HG03460 (cell line): ENCODE measurements around the gene MTHFD2L.
A peak's percentile ranks its signal among the peaks of the same experiment; 100 is the strongest.
"Not testable (repeated sequence)": the region's sequence is repeated elsewhere in the genome, so short reads cannot be mapped to it uniquely, and the experiment has no call there.

Experiments used
- ATAC-seq: cut with Tn5 transposase; IDR thresholded peaks from one replicate; pipeline ENCODE4 v1.9.1; 2021; ENCODE audit not compliant: unreplicated experiment

MTHFD2L gene

DNA sequence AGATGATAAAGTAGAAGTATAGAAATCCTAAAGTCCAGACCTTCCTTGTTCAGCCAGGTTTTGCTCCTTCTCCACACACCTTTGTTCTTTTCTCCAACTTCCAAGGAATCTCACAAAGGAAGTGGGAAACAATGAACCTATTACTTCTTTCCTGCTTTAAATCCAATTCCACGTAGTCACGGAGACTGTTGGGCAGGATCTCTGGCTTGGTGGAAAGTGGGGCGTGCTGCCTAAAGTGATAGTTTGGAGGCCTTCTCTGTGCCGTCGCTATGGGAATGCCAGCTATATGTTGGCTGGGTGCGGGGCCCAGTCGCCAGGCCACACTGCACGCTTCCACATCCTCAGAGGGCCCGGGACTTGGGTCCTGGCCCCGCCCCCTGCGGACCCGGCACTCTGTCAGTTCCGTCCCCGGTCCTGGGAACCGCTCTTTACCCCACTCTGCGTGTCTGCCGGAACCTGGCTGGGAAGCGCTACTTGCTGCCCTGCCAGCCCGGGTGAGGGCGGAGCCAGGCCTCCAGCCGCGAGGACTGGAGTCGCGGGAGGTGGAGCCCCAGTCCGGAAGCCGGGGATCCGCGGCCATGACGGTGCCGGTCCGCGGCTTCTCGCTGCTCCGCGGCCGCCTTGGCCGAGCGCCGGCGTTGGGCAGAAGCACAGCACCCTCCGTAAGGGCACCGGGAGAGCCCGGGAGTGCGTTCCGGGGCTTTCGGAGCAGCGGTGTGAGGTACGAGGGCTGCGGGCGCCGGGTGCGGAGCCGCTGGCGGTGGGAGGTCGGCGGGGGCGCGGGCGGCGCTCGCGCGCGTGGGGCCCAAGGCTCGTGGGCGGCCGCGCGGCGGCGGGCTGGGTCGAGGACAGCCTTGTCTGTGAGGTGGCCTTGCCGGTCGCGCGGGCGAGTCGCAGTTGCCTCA lies at the start of gene MTHFD2L:
Gene MTHFD2L (plus strand): TSS at position 558 of the 905 bp plus-strand sequence. CDS start 21 bp downstream, at position 579.
- peak; percentile 98 for ATAC-seq

DNA sequence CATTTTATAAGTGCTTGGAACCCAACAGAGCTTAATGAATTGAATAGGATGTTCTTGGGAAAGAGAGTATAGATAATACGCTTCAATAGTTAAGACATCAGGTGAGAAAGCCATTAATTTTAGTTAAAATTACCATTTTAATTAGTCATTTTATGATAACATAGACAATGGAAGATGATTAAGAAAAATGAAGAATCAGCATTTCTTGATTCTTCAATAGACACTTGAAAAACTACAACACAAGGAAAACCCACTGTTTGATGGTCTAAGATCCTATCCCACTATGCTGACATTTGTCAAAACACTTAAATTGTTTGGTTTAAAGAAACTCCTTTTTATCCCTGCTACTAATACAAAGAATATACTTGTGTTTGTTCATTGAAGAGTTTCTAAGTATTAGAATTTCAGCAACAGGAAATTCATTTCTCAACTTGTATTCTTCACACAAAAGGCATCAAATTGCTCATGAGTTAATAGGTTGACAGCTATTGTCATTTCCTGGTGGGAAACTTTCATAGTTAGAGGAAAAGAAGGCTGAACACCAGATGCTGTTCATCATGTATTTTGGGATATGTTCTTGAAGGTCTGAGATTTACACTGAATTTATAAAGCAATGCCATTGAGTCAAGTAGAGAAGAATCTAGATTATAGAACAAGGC lies 49.3 kb upstream of the MTHFD2L start:
- ATAC-seq: no peak

DNA sequence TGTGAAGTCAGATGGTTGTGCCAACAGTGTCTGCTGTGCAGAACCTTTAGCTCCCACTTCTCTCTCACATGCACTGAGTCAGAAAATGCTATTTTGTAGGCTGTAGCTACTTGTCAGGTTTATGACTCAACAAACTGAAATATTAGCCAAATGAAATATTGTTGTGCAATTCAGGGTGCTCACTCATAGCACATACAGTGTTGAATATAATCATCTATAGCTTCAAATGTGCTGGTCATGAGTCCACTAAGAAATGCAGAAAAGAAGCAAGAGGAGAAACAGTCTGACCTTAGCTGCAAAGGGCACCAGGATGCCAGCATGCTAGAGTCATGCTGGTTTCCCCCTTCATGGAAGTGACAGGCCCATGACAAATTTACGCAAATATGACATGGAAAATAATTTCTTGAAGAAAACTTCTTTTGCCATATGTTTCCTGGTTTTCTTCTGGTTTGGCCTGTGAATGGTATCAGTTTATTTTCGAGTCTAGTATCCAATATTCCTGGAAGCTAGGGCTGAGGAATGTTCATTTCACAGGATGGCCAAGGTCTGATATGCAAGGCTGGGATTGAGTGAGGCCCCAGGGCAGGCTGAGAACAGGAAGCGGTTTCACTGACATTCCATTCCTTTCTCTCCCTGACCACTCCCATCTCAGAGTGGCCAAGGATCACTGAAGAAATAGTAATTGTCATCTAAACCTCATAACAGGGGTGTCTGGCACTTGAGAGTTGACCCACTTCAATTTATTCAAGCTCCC lies 48.6 kb upstream of the MTHFD2L start:
- ATAC-seq: no peak

- no peak for ATAC-seq
These were observed 47.9 kb upstream of the MTHFD2L start for GRCh38 chr4:74109870-74110605.

DNA sequence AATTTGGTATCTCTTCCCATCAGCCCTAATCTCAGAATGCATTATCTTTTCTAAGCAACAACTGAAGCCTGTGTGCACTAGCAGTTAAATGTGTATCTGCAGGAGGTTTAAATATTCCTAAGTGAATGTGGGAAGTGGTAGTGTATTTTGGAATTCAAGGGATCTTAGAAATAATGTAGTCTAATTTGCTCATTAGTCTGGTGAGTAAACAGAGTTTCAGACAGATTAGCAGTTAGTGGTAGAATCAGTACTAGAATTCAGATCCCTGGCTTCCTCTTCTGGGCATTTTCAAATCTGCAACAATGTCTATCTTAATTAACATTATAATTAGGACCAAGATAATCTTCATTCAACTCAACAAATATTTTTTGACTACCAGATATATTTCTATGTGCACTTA lies 47.2 kb upstream of the MTHFD2L start:
- ATAC-seq: no peak

DNA sequence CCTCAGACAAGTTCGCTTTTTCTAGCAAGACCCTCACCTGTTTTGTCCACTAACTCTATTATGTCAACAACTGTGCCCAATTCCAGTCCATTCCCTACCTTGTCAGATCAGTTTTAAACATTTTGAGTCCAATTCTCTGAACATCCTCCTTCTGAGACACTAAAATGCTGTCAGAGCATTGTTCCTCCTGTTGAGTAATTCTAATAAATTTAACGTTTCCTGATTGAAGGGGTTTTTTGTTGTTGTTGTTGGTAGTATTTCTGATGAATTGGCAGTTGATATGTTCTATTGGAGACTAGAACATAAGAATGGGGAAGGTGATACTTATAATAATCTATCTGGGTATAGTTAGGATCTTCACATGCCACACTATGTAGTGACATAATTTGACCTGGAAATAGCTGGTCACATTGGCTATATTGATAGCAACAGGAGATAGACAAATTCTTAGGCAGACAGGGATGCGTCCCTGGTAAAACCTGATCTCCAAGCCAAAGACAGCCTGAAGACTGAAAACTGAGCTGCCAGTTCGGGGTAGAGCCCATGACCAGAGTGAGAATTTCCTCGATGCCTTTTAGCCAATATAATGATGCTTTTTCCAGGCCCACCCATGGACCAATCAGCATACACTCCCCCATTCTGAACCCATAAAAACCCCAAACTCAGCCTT lies 46.5 kb upstream of the MTHFD2L start:
- ATAC-seq: no peak

DNA sequence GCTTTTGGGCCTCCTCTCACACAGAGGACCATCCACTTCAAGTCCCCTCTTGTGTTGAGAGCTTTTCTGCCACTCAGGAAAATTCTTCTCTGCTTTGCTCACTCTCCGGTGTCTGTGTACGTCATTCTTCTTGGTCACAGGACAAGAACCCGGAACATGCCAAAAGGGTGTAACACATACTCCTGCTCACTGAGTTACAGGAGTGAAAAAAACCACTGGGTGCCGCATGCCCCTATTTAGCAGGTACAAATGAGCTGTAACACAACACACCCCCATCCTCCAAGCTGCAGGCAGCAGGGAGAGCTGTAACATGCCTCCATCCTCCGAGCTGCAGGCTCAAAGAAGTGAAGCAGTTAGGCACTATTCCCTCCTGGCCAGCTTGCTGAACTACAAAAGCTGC lies 45.9 kb upstream of the MTHFD2L start:
- no peak for ATAC-seq

DNA sequence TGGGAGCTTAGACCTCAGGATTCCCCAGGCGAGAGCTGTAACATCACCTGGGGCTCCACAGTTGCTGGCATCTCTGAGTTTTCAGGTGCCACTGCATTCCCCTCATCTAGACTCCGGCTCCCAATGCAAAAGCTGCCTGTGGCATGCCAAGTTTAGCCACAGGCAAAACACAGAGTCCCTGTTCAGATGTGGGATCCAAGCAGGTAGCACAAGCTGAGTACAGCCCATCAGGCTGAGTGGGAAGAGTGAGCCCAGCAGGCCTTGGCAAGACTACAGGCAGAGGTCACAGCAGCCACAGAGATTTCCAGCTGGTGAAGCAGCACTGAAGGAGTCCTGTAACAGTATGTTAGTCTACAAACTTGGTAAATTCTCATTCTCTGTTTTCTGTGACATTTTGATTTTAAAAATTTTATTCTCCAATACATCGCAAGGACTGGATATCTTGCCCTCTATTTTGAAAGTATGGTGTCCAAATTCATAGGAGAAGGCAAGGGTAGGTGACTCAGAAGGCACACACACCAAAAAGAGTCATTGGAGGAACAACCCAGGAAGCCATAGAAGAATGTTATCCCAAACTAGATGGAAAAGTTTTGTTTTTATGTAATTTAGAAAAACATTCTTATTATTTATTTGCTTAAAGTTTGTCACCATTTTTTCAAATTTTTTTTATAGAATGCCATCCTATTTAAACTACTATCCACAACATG lies 45.4 kb upstream of the MTHFD2L start:
- ATAC-seq: no peak

GRCh38 chr4:74114234-74114633 lies 43.7 kb upstream of the MTHFD2L start:
- ATAC-seq: no peak

GRCh38 chr4:74117024-74117534 lies 40.8 kb upstream of the MTHFD2L start:
- no peak for ATAC-seq

GRCh38 chr4:74118600-74119338 lies 39.1 kb upstream of the MTHFD2L start:
- no peak for ATAC-seq

DNA sequence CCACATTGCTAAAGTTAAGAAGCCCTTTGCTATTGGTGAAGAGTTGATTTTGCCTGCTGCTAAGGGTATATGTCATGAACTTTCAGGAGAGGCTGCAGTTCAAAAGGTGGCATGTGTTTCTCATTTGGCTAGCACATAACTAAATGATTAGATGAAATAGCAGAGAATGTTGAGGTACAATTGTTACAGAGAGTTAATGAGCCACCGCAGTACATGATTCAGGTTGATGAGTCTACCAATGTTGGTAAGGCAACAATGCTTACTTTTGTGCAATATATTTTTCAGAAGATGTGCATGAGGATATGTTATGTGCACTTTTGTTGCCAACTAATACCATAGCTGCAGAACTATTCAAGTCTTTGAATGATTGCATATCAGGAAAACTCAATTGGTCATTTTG lies 37.8 kb upstream of the MTHFD2L start:
- ATAC-seq: no peak

GRCh38 chr4:74121643-74122579 lies 36.0 kb upstream of the MTHFD2L start:
- ATAC-seq: no peak

GRCh38 chr4:74123065-74123728 lies 34.7 kb upstream of the MTHFD2L start:
- ATAC-seq: no peak

DNA sequence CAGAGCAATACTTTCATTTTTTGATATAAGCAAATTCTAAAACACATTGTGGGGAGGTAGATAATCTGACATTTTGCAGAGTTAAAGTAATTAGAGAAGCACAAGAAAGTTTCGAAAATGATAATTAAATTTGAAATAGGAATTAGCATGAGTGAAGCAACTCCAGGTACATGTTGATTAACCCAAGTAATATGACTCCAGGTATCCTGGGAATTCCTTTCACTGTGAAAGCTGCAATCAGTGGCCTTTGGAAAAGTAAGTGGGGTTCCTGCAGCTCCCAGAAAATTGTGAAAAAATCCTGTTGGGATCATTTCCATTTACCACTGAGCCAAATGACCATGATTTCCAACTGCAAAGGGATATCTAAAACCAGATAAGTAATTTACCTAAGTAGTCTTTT lies 32.9 kb upstream of the MTHFD2L start:
- no peak for ATAC-seq

DNA sequence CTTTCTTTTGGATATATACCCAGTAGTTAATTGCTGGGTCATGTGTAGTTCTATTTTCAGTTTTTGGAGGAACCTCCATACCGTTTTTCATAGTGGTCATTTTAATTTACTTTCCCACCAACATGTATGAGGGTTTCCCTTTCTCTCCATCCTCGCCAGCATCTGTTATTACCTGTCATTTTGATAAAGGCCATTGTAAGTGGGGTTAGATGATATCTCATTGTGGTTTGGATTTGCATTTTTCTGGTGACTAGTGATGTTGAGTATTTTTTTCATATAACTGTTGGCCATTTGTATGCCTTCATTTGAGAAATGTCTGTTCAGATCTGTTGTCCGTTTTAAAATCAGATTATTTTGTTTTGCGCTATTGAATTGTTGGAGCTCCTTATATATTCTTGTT lies 30.2 kb upstream of the MTHFD2L start:
- no peak for ATAC-seq

GRCh38 chr4:74130843-74131242 lies 27.1 kb upstream of the MTHFD2L start:
- ATAC-seq: not testable (repeated sequence)
